ENCODE measurements around the gene RASAL1.

RASAL1 gene

GRCh38 chr12:113086249-113087164, 49.1 kb downstream of the RASAL1 start:
- TF ChIP-seq FOXK2 (IDR thresholded peaks at IDR 0.05) (no peak), FOXM1 (IDR thresholded peaks at IDR 0.05; ENCODE audit: borderline replicate concordance) (no peak), ZNF384 (IDR thresholded peaks at IDR 0.05) (no peak), PKNOX1 (IDR thresholded peaks at IDR 0.05) (no peak), ELF4 (IDR thresholded peaks at IDR 0.05) (no peak), NFRKB (IDR thresholded peaks at IDR 0.05) (no peak), LEF1 (IDR thresholded peaks at IDR 0.05; ENCODE audit: borderline replicate concordance) (no peak), FOXA1 (IDR thresholded peaks at IDR 0.05) (no peak), HDGF (IDR thresholded peaks at IDR 0.05; ENCODE audit: borderline replicate concordance) (no peak), L3MBTL2 (conservative IDR thresholded peaks at IDR 0.05) (no peak), TARDBP (IDR thresholded peaks at IDR 0.05) (no peak), SP1 (IDR thresholded peaks at IDR 0.05) (no peak), SUZ12 (IDR thresholded peaks at IDR 0.05) (no peak), ARNT (IDR thresholded peaks at IDR 0.05) (no peak), CTBP1 (IDR thresholded peaks at IDR 0.05; ENCODE audit: borderline replicate concordance) (no peak), BHLHE40 (IDR thresholded peaks at IDR 0.05; ENCODE audit: borderline replicate concordance) (no peak)
- DNase-seq (ENCODE audit: extremely low spot score) = no peak
- ChIA-PET CTCF (interaction anchor here (0.7 kb wide), 1 partner anchor 36 kb away, joined by 3 read pairs; no protein-coding TSS in a partner anchor), POLR2A (no interaction called here)

- POLR2A ChIA-PET = no interaction called here
- no peak for DNase-seq (ENCODE audit: extremely low spot score)
- CTCF ChIA-PET = no interaction called here
- TF ChIP-seq FOXM1 (IDR thresholded peaks at IDR 0.05; ENCODE audit: borderline replicate concordance) (no peak), SP1 (IDR thresholded peaks at IDR 0.05) (no peak), LEF1 (IDR thresholded peaks at IDR 0.05; ENCODE audit: borderline replicate concordance) (no peak), L3MBTL2 (conservative IDR thresholded peaks at IDR 0.05) (no peak), TARDBP (IDR thresholded peaks at IDR 0.05) (no peak), PKNOX1 (IDR thresholded peaks at IDR 0.05) (no peak), SUZ12 (IDR thresholded peaks at IDR 0.05) (no peak), CTBP1 (IDR thresholded peaks at IDR 0.05; ENCODE audit: borderline replicate concordance) (no peak)
Observed at GRCh38 chr12:113083863-113084435, 51.6 kb downstream of the RASAL1 start.

GRCh38 chr12:113082486-113083148, 52.9 kb downstream of the RASAL1 start:
- ChIA-PET CTCF (no interaction called here), POLR2A (no interaction called here)
- no peak for TF ChIP-seq TARDBP (IDR thresholded peaks at IDR 0.05)
- no peak for TF ChIP-seq HDGF (IDR thresholded peaks at IDR 0.05; ENCODE audit: borderline replicate concordance)
- no peak for TF ChIP-seq SP1 (IDR thresholded peaks at IDR 0.05)
- TF ChIP-seq FOXK2 (IDR thresholded peaks at IDR 0.05) = no peak
- TF ChIP-seq CTBP1 (IDR thresholded peaks at IDR 0.05; ENCODE audit: borderline replicate concordance) = no peak
- TF ChIP-seq NFRKB (IDR thresholded peaks at IDR 0.05) = no peak
- no peak for TF ChIP-seq FOXM1 (IDR thresholded peaks at IDR 0.05; ENCODE audit: borderline replicate concordance)
- TF ChIP-seq L3MBTL2 (conservative IDR thresholded peaks at IDR 0.05) = no peak
- TF ChIP-seq ZNF384 (IDR thresholded peaks at IDR 0.05) = no peak
- TF ChIP-seq ELF4 (IDR thresholded peaks at IDR 0.05) = no peak
- no peak for DNase-seq (ENCODE audit: extremely low spot score)

GRCh38 chr12:113081873-113082272, 53.7 kb downstream of the RASAL1 start:
- CTCF ChIA-PET = no interaction called here
- TF ChIP-seq L3MBTL2 (conservative IDR thresholded peaks at IDR 0.05) (no peak), SUZ12 (IDR thresholded peaks at IDR 0.05) (no peak), FOXA1 (IDR thresholded peaks at IDR 0.05) (no peak), NFRKB (IDR thresholded peaks at IDR 0.05) (no peak), BHLHE40 (IDR thresholded peaks at IDR 0.05; ENCODE audit: borderline replicate concordance) (no peak), CTBP1 (IDR thresholded peaks at IDR 0.05; ENCODE audit: borderline replicate concordance) (no peak), ARNT (IDR thresholded peaks at IDR 0.05) (no peak)
- DNase-seq (ENCODE audit: extremely low spot score) = no peak
- POLR2A ChIA-PET = no interaction called here

- ChIA-PET CTCF (no interaction called here), POLR2A (no interaction called here)
- TF ChIP-seq ELF4 (IDR thresholded peaks at IDR 0.05) = no peak
- no peak for TF ChIP-seq TARDBP (IDR thresholded peaks at IDR 0.05)
- TF ChIP-seq ZNF384 (IDR thresholded peaks at IDR 0.05) = no peak
- no peak for TF ChIP-seq PKNOX1 (IDR thresholded peaks at IDR 0.05)
- no peak for TF ChIP-seq ARNT (IDR thresholded peaks at IDR 0.05)
- no peak for TF ChIP-seq SP1 (IDR thresholded peaks at IDR 0.05)
- no peak for TF ChIP-seq BHLHE40 (IDR thresholded peaks at IDR 0.05; ENCODE audit: borderline replicate concordance)
- no peak for TF ChIP-seq LEF1 (IDR thresholded peaks at IDR 0.05; ENCODE audit: borderline replicate concordance)
- no peak for TF ChIP-seq FOXM1 (IDR thresholded peaks at IDR 0.05; ENCODE audit: borderline replicate concordance)
- no peak for TF ChIP-seq FOXK2 (IDR thresholded peaks at IDR 0.05)
- TF ChIP-seq FOXA1 (IDR thresholded peaks at IDR 0.05) = no peak
- TF ChIP-seq HDGF (IDR thresholded peaks at IDR 0.05; ENCODE audit: borderline replicate concordance) = no peak
- no peak for TF ChIP-seq L3MBTL2 (conservative IDR thresholded peaks at IDR 0.05)
- no peak for TF ChIP-seq CTBP1 (IDR thresholded peaks at IDR 0.05; ENCODE audit: borderline replicate concordance)
- no peak for TF ChIP-seq NFRKB (IDR thresholded peaks at IDR 0.05)
- TF ChIP-seq SUZ12 (IDR thresholded peaks at IDR 0.05) = no peak
- DNase-seq (ENCODE audit: extremely low spot score) = no peak
Observed at GRCh38 chr12:113077859-113078255, 57.7 kb downstream of the RASAL1 start.

Data from HEK293T (cell line).